GM19193 (cell line): ENCODE results near the gene FLYWCH1.

Source experiments
- POLR2A ChIP-seq: IDR thresholded peaks from 4 replicates; pipeline ENCODE4 v1.6.1; 2011; ENCODE audit not compliant: insufficient read depth, insufficient read length; ENCODE audit errors: extremely low read depth

Gene FLYWCH1

DNA sequence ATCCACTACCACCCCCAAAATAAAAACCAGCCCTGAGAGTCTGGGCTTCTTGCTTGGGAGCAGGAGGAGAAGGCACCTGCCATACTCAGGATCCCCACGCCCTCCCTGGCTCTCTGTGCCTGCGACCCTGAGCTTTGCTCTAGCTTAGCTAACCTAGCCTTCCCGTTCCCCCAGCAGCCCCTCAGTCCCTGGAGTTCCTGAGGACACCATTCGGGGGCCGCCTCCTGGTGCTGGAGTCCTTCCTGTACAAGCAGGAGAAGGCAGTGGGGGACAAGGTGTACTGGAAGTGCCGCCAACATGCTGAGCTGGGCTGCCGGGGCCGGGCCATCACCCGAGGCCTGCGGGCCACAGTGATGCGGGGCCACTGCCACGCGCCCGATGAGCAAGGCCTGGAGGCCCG lies 18.5 kb downstream of the FLYWCH1 start:
- no peak for TF ChIP-seq POLR2A

DNA sequence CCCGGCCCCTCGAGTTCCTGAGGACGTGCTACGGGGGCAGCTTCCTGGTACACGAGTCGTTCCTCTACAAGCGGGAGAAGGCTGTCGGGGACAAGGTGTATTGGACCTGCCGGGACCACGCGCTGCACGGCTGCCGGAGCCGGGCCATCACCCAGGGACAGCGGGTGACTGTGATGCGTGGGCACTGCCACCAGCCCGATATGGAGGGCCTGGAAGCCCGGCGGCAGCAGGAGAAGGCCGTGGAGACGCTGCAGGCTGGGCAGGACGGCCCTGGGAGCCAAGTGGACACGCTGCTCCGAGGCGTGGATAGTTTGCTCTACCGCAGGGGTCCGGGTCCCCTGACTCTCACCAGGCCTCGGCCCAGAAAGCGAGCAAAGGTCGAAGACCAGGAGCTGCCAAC lies 21.4 kb downstream of the FLYWCH1 start:
- no peak for TF ChIP-seq POLR2A

DNA sequence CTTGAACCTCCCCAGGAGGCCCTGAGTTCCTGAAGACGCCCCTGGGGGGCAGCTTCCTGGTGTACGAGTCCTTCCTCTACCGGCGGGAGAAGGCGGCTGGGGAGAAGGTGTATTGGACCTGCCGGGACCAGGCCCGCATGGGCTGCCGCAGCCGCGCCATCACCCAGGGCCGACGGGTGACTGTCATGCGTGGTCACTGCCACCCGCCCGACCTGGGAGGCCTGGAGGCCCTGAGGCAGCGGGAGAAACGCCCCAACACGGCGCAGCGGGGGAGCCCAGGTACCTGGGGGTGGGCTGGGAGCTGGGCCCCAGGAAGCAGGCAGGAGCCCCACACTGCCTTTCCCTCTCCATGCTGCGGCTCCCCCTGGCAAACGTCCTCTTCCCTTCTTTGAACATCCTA lies 22.0 kb downstream of the FLYWCH1 start:
- TF ChIP-seq POLR2A: no peak

DNA sequence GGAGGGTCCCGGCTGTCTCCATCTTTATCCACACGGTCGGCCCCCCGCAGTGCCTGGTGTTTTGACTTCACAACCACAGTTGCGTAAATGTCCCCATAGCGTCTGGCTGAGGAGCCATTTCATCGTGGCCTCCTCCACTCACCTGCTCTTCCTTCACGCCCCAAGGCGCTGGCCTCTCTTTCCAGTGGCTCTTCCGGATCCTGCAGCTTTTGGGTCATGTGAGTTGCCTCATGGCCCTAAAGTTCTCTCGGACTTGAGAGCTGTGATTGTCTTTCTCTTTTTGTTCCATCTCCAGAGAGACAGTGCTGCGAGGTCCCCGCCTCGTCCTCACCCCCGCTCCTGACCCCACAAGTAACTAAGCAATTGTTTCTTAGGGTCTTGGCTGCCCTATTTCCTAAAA lies 22.7 kb downstream of the FLYWCH1 start:
- no peak for TF ChIP-seq POLR2A

DNA sequence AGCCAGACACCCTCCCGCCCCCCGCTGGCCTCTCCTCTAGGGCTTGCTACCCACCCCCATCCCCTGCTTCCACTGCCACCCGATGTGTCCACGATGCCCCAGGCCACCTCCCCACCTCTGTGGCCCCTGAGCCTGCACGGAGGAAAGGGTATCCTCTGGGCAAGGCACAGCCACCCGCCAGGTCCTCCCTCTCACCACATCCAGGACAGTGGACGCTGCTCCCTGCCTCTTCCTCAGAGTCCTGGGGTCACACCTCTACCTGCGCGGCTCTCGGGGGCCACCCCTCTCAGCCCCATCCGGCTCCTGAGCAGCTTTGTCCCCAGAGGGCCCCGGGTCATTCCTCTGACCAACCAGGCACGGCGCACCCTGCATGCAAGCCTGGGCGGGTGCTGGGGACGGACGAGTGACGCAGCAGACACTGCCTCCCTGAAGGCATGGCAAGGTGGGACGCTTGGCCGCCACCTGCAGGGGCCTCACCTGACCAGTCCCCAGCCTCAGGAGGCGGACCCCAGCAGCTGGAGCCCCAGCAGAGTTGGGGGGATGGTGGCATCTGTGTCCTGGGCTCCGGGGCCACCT lies 24.8 kb downstream of the FLYWCH1 start:
- TF ChIP-seq POLR2A: no peak

DNA sequence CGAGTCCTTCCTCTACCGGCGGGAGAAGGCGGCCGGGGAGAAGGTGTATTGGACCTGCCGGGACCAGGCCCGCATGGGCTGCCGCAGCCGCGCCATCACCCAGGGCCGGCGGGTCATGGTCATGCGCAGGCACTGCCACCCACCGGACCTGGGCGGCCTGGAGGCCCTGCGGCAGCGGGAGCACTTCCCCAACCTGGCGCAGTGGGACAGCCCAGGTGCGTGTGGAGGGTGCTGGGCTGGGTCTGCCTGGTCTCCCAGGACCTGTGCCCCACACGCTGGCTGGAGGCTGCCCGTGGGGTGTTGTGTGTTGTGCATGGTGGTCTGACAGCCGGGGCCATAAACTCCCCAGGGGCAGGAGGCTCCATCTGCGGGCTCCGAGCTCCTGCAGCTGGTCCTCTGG lies 25.4 kb downstream of the FLYWCH1 start:
- no peak for TF ChIP-seq POLR2A

DNA sequence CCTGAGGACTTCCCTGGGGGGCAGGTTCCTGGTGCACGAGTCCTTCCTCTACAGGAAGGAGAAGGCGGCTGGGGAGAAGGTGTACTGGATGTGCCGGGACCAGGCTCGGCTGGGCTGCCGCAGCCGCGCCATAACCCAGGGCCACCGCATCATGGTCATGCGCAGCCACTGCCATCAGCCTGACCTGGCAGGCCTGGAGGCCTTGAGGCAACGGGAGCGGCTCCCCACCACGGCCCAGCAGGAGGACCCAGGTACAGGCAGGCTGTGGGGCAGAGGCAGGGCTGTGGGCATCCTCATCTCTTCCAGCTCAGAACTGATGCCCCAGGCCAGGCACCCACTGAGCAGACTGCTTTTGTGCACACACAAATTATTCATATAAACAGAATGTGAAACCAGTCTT lies 26.5 kb downstream of the FLYWCH1 start:
- no peak for TF ChIP-seq POLR2A

DNA sequence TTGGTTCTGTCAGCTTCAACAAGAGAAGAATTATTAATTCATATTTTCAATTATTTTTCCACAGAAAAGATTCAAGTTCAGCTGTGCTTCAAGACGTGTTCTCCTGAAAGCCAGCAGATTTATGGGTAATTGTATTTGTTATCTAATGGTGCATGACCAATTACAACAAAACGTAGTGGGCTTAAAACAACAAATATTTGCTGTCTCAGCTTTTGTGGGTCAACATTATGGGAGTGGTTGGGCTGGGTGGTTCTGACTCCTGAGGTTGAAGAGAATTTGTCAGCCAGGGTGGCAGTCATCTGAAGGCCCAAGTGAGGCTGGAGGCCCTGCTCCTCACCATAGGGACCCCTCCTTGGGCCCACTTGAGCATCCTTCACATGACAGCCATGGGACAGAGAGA lies 28.2 kb downstream of the FLYWCH1 start:
- TF ChIP-seq POLR2A: no peak

DNA sequence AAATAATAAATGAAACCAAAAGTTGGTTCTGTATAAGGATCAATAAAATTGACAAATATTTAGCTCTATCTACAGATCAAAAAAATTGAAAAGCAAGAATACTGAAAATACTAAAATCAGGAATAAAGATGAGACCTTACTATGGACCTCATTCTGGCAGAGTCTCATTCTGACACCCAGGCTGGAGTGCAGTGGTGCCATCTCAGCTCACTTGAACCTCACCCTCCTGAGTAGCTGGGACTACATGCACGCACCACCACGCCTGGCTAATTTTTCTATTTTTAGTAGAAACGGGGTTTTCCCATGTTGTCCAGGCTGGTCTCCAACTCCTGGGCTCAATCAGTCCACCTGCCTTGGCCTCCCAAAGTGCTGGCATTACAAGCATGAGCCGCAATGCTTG lies 30.3 kb downstream of the FLYWCH1 start:
- no peak for TF ChIP-seq POLR2A

DNA sequence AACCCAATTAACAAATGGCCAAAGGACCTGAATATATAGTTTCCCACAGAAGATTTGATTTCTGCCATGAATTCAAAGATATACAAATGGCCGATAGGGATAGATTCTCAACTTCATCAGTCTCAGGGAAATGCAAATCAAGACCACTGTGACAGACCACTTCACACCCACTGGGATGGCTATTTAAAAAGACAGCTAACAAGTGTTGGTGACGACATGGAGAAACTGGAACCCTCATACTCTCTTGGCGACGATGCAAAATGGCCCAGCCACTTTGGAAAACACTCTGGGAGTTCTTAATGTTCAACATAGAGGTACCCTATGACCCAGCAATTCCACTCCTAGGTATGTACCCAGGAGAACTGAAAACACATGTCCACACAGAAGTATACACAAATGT lies 34.9 kb downstream of the FLYWCH1 start:
- TF ChIP-seq POLR2A: no peak

DNA sequence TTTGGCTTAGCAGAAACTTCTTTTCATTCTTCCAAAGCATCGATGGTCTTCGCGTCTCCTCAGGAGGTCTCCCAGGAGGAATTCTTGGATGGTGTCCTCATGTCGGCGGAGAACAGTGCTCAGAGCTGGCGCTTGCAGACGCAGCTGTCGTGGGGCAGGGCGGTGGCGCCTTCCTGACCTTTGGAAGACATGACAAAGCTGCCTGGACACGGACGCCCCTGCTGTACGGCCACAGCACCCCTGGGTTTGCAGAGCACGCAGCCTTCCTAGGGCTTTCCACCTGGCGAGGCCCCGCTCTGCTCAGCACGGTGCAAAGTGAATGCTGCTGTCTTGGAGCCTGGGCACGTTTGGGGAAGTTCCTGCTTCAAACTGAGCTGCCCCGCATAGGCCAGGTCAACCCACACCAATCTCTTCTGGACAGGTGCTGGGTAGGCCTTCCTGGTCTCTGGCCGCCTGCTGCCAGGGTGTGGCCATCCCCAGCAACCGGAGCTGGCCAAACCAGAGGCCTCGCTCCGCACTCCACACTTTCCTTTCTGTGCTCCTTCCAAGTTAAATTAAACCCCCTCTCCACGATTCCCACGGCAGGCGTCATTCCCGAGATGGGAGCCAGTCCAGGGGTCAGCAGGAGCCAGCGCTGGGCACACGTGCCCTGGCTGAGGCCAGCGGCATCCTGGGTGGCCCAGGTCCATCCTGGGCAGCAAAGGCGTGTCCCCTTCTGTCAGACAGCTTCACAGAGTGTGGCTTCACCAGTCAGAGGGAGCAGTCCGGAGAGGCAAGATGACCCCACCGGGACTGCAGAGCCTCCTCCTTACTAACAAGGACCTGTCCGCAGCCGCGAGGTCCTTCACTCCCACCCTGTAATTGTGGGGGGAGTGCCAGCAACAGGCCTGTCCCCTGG lies 37.3 kb downstream of the FLYWCH1 start:
- no peak for TF ChIP-seq POLR2A

DNA sequence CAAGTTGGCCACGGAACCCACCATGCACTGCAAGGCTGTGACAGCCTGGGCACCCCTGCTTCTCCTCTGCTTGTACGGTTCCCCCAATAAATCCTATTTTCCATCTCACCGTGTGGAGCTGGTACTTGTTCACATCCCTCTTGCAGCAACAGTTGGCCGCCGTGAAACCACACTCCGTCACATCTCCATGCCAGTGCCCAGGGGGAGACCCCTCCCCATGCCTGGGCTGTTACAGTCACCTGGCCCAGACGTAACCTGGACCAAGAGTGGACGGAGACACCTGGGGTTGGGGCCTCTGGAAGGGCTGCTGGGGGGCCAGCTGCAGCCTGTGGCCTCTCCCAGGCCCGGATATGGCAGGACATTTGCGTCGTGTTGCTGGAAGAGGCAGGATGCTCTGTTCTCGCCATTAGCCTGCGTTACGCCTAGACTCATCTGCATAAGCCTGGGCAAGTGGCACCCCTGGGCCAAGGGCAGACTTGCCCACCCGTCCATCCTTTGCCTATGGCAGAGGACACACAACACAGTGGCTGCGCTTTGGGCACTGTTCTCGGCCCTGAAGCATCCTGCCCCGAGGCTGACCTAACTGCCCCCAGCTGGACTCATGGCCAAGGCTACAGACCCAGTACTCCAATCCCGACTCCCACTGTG lies 38.1 kb downstream of the FLYWCH1 start:
- no peak for TF ChIP-seq POLR2A

DNA sequence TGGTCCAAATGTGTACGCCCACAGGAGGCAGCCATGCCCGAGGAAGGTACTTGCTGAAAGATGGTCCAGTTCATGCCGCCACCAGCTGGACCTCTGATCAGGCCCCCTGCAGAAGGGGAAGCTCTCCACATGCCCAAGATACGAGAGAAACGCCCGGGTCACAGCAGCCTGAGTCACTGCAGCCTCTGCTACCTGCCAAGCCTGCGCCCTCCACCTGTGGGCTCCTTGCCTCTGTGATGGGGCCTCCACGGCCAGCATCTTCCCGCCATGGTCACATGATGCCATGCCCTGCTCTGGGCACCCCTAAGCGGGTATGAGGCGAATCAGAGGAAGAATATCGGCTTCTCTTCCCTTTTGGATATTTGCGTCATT lies 38.6 kb downstream of the FLYWCH1 start:
- TF ChIP-seq POLR2A: no peak

DNA sequence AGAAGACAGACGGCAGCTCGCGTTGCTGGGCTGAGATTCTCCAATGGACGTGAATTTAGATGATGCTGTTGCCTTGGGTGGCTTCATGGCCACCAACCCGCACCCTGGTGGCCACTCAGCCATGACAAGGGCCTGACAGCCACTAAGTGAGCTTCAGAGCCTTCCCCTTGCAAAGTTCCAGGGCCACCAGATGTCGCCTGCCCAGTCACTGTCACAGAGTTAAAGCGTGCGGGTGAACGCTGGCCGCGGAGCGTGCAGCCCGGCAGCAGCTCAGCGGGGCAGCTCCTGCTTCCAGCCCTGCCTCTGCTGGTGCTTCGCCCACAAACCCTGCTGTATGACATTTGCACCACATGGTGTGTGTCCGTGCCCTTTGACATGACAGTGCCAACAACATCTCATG lies 39.0 kb downstream of the FLYWCH1 start:
- no peak for TF ChIP-seq POLR2A

DNA sequence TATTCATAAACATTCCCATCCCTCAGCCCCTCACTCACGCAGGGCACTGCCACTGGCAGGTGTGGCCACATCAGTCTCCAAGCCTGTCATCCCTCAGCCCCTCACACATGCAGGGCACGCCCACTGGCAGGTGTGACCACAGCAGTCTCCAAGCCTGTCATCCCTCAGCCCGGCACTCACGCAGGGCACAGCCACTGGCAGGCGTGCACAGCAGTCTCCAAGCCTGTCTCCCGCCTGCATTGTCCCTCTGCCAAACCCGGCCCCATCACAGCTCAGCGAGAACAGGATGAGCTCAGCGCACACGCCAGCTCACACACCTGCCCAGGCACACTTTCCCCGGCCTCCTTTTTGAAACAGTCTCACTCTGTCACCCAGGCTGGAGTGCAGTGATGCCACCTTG lies 40.9 kb downstream of the FLYWCH1 start:
- no peak for TF ChIP-seq POLR2A

DNA sequence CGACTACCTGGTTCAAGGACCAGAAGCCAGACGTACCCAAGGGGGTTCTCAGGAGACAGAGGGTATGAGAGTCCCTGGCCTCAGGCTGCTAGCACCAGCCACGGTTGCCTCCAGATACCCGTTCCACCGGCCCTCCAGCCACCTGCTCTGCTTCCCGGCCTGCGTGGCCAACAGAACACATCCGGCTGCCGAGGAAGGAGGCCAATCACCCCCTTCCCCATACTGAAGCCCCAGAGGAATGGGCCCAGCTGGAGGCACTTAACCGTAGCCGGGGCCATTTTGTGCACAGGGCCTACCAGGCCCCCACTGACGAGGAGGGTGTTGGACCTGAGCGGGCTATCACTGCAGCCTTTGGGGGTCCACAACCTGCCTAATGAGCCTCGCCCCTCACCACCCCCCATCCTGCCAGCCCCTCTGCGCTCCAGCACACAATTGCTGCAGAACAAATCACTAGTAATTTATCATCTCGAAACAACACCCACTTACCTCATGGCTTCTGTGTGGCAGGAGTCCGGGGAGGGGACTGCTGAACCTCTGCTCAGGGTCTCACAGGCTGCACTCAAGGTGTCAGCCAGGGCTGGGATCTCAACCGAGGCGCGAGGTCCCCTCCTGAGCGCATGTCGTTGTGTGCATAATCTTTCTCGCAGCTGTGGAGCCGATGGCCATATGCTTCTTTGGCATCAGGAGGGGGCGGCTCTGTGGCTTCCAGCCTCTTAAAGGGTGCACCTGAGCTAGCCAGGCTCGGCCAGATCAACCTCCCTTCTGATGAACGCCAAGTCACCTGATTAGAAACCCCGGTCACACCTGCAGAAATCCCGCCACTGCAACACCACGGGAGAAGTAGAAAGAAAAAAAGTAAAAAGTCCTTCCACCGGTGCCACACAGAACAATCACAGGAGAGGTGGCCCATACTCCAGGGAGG lies 42.2 kb downstream of the FLYWCH1 start:
- TF ChIP-seq POLR2A: no peak
